Fibroblast of lung (primary cell): ENCODE data around the gene CLCA1. TPM values are rescaled to one million over a fixed set of nuclear protein-coding genes. Genes with fewer than 3 reads are reported as not detected.

Experiments used
- DNase-seq, 2 donors: peaks; one replicate each; pipeline versions ENCODE4 v3.0.0 to v3.0.0-alpha.2; 2010; ENCODE audit warnings: low read depth in 2 of 2
- H2AFZ ChIP-seq: 2 replicates; pipeline ENCODE4 v1.5.1; 2012; ENCODE audit warnings: low read length, control low read depth, inconsistent platforms
- H3K27ac ChIP-seq: 2 replicates; pipeline ENCODE4 v1.5.1; 2011; ENCODE audit warnings: low read length, control low read depth; ENCODE audit not compliant: insufficient read depth
- H3K27me3 ChIP-seq: 2 replicates; pipeline ENCODE4 v1.5.1; 2011; ENCODE audit warnings: mild to moderate bottlenecking, low read length; ENCODE audit not compliant: control insufficient read depth, insufficient read depth
- H3K36me3 ChIP-seq: 2 replicates; pipeline ENCODE4 v1.5.1; 2011; ENCODE audit warnings: low read length; ENCODE audit not compliant: control insufficient read depth, insufficient read depth
- H3K4me1 ChIP-seq: 2 replicates; pipeline ENCODE4 v1.5.1; 2011; ENCODE audit warnings: low read length; ENCODE audit not compliant: control insufficient read depth, insufficient read depth; ENCODE audit errors: extremely low read depth
- H3K4me2 ChIP-seq: 2 replicates; pipeline ENCODE4 v1.5.1; 2011; ENCODE audit warnings: low read length, control low read depth; ENCODE audit not compliant: insufficient read depth; ENCODE audit errors: extremely low read depth
- H3K4me3 ChIP-seq, 4 experiments: fragments of 200-600 bp in 1 of 4; sonication (generic) in 1 of 4; replicated peaks in 1 of 4; 2 replicates each; pipeline ENCODE4 v1.5.1; 2011 to 2016; ENCODE audit warnings: low read length in 4 of 4, low read depth in 3 of 4, mild to moderate bottlenecking in 3 of 4, control low read depth in 2 of 4, inconsistent platforms in 1 of 4, mixed read lengths in 1 of 4; ENCODE audit not compliant: insufficient read depth in 1 of 4; ENCODE audit errors: control extremely low read depth in 1 of 4
- H3K79me2 ChIP-seq: 2 replicates; pipeline ENCODE4 v1.5.1; 2012; ENCODE audit warnings: mild to moderate bottlenecking, low read length, inconsistent platforms; ENCODE audit not compliant: control insufficient read depth, insufficient read depth
- H3K9ac ChIP-seq: 2 replicates; pipeline ENCODE4 v1.5.1; 2011; ENCODE audit warnings: mild to moderate bottlenecking, low read length, control low read depth; ENCODE audit not compliant: insufficient read depth
- H3K9me3 ChIP-seq: 2 replicates; pipeline ENCODE4 v1.5.1; 2012; ENCODE audit warnings: low read depth, low read length; ENCODE audit not compliant: control insufficient read depth, insufficient read depth
- H4K20me1 ChIP-seq: 2 replicates; pipeline ENCODE4 v1.5.1; 2011; ENCODE audit warnings: low read length; ENCODE audit not compliant: control insufficient read depth, insufficient read depth; ENCODE audit errors: extremely low read depth
- CTCF ChIP-seq, 2 donors: IDR thresholded peaks in 1 of 2; conservative IDR thresholded peaks in 1 of 2; 1 replicate in 1 of 2; 2 replicates in 1 of 2; pipeline ENCODE4 v1.5.1; 2011 to 2012; ENCODE audit warnings: low read length in 2 of 2, control low read depth in 1 of 2, inconsistent platforms in 1 of 2, low read depth in 1 of 2, mild to moderate bottlenecking in 1 of 2
- EZH2 ChIP-seq: IDR thresholded peaks from 2 replicates; pipeline ENCODE4 v1.5.1; 2012; ENCODE audit warnings: low read length, control low read depth, mild to moderate bottlenecking; ENCODE audit errors: missing control alignments
- polyA plus RNA-seq, 2 donors: library from polyadenylated mRNA; depleted of rRNA in 1 of 2; stranded (reverse) in 1 of 2; unstranded in 1 of 2; fragments of >200 nt; gene quantifications; 2 replicates each; pipeline ENCODE4 v1.2.1, GENCODE V29; 2011 to 2012; ENCODE audit warnings: missing spikeins in 1 of 2
- total RNA-seq: library from RNA; depleted of rRNA; stranded (reverse); fragments of >200 nt; gene quantifications from 2 replicates; pipeline ENCODE4 v1.2.1, GENCODE V29; 2014

The CLCA1 gene
- total and polyA plus RNA-seq, 2 donors (not counting 1 experiment from before 2014, with no cell fraction given), result 0.01 TPM; not detected in 1

DNA sequence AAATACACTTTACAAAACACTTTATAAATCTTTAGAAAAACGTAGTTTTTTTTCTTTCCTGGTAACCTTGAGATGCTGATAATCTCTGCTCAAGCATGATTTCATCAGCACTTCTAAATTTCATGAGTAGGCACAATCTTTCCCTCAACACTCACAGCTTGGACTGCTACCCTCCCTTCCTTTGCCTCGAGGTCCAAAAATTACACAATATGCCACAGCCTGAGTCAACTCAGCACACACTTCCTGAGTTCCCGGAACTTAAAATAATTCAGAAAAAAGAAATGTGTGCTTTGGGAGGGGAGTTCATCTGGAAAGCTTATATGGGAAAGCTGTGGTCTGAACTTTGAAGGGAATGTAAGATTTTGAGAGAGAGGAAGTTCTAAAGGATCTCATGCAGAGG lies 38.9 kb upstream of the CLCA1 start:
- H4K20me1 ChIP-seq, result no peaks in the 10 kb centered on the region
- H3K79me2 ChIP-seq, result no peaks in the 10 kb centered on the region
- H3K27ac ChIP-seq, result peak overlapping the region; percentile 72
- no peak overlapping the region for H3K9ac ChIP-seq
- H3K36me3 ChIP-seq, result no peaks in the 10 kb centered on the region
- H2AFZ ChIP-seq, result peak overlapping the region; percentile 30
- no peaks in the 10 kb centered on the region for H3K27me3 ChIP-seq
- no peak overlapping the region for H3K4me3 ChIP-seq
- no peak overlapping the region for H3K4me2 ChIP-seq
- no peaks in the 10 kb centered on the region for H3K9me3 ChIP-seq
- DNase-seq, result peak; percentile 94 to 98
- peaks cover 10% of the 10 kb centered on the region for H3K4me1 ChIP-seq
- TF ChIP-seq CTCF (conservative IDR thresholded peaks at IDR 0.05 in 1 of 2, IDR thresholded peaks at IDR 0.05 in 1 of 2; ENCODE audit: low read depth in 1 of 2, low read length in 2 of 2) (no peak), EZH2 (no peak)

DNA sequence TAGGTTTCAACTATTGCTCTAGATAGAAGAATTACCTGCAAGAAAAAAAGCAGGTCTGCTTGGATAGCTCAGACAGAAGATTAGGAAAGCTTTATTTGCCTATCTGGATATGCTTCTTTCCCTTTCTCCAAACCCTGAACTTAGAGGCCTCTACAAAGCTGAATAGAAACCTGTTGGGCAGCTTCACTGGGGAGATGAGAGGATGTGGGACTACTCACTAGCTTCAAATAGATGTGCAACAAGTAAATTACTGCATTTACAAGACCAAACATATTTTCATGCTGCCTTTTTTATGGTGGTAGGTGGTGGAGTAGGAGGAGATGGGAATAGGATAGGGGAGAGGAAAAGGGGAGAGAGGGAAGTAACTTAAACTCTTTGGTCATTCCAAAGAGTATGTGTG lies 38.4 kb upstream of the CLCA1 start:
- H3K4me2 ChIP-seq, result no peak overlapping the region
- no peaks in the 10 kb centered on the region for H3K27me3 ChIP-seq
- no peak overlapping the region for H3K9ac ChIP-seq
- TF ChIP-seq CTCF (conservative IDR thresholded peaks at IDR 0.05 in 1 of 2, IDR thresholded peaks at IDR 0.05 in 1 of 2; ENCODE audit: low read depth in 1 of 2, low read length in 2 of 2) (no peak), EZH2 (no peak)
- no peaks in the 10 kb centered on the region for H3K9me3 ChIP-seq
- H3K4me1 ChIP-seq, result peaks cover 10% of the 10 kb centered on the region
- peak overlapping the region; percentile 30 for H2AFZ ChIP-seq
- no peaks in the 10 kb centered on the region for H3K79me2 ChIP-seq
- no peaks in the 10 kb centered on the region for H3K36me3 ChIP-seq
- no peak overlapping the region for H3K4me3 ChIP-seq
- no peaks in the 10 kb centered on the region for H4K20me1 ChIP-seq
- no peak for DNase-seq
- H3K27ac ChIP-seq, result peak overlapping the region; percentile 72

DNA sequence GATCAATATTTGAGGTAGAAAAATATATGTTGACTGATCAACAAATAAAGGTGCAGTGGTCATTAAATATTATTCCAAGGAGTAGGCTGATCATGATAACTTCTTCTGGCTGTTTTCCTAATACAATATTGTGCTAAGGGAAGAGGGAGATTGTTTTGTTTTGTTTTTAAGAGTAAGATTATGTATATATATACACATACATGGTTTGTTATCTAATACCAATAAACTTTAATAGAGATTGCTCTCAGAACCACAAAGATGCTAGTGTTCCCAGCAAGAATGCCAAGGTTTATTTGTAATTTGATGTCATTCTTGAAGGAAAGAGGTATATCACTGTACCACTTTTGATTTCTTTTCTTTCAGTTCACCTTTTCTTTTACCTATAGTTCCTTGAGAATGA lies 34.7 kb upstream of the CLCA1 start:
- H3K9ac ChIP-seq, result no peak overlapping the region
- H3K27me3 ChIP-seq, result no peaks in the 10 kb centered on the region
- peaks cover 8% of the 10 kb centered on the region for H3K4me1 ChIP-seq
- no peak overlapping the region for H3K4me3 ChIP-seq
- TF ChIP-seq CTCF (conservative IDR thresholded peaks at IDR 0.05 in 1 of 2, IDR thresholded peaks at IDR 0.05 in 1 of 2; ENCODE audit: low read depth in 1 of 2, low read length in 2 of 2), result no peak
- no peak for TF ChIP-seq EZH2
- no peaks in the 10 kb centered on the region for H3K79me2 ChIP-seq
- no peaks in the 10 kb centered on the region for H4K20me1 ChIP-seq
- DNase-seq, result no peak
- no peak overlapping the region for H2AFZ ChIP-seq
- H3K4me2 ChIP-seq, result no peak overlapping the region
- no peaks in the 10 kb centered on the region for H3K36me3 ChIP-seq
- H3K9me3 ChIP-seq, result no peaks in the 10 kb centered on the region
- H3K27ac ChIP-seq, result no peak overlapping the region
